HG03520 (cell line): ENCODE data around the gene RBMY1E.
"Not testable (repeated sequence)": the region's sequence is repeated elsewhere in the genome, so short reads cannot be mapped to it uniquely, and the experiment has no call there.

ENCODE experiments used
- ATAC-seq: cut with Tn5 transposase; IDR thresholded peaks from one replicate; pipeline ENCODE4 v1.9.1; 2021; ENCODE audit warnings: mild to moderate bottlenecking, moderate library complexity; ENCODE audit not compliant: unreplicated experiment

The RBMY1E gene

GRCh38 chrY:21917932-21918331 is at the start of gene RBMY1E:
RBMY1E (minus strand) TSS chrY:21918032; CDS start chrY:21916054, 1,978 bp downstream.
- ATAC-seq: not testable (repeated sequence)

GRCh38 chrY:21894426-21894825 is 23.4 kb downstream of the RBMY1E start, which contains the start of gene RBMY1D:
RBMY1D (minus strand) TSS chrY:21894526; CDS start chrY:21892513, 2,013 bp downstream.
- not testable (repeated sequence) for ATAC-seq

GRCh38 chrY:21869407-21870076 is 48.3 kb downstream of the RBMY1E start:
- ATAC-seq: not testable (repeated sequence)
